ENCODE data around the gene TBX19.

TBX19 gene

GRCh38 chr1:168273575-168273974 is 7.1 kb upstream of the TBX19 start:
- H3K4me3 ChIP-seq (ENCODE audit: low read length) = no peak overlapping the region
- DNase-seq (ENCODE audit: low read depth) = no peak
- no peak for TF ChIP-seq CTCF (IDR thresholded peaks at IDR 0.05; ENCODE audit: insufficient read depth, low read depth, low read length, missing control alignments)

- no peak overlapping the region for H3K4me3 ChIP-seq (ENCODE audit: low read length)
- no peak for TF ChIP-seq CTCF (IDR thresholded peaks at IDR 0.05; ENCODE audit: insufficient read depth, low read depth, low read length, missing control alignments)
- no peak for DNase-seq (ENCODE audit: low read depth)
These were observed 1.4 kb upstream of the TBX19 start for GRCh38 chr1:168279253-168279652.

- TF ChIP-seq CTCF (IDR thresholded peaks at IDR 0.05; ENCODE audit: insufficient read depth, low read depth, low read length, missing control alignments) = no peak
- DNase-seq (ENCODE audit: low read depth) = no peak
- no peak overlapping the region for H3K4me3 ChIP-seq (ENCODE audit: low read length)
These were observed 1.1 kb downstream of the TBX19 start for GRCh38 chr1:168281603-168282325.

- DNase-seq (ENCODE audit: low read depth) = peak; percentile 60
- H3K4me3 ChIP-seq (ENCODE audit: low read length) = no peak overlapping the region
- TF ChIP-seq CTCF (IDR thresholded peaks at IDR 0.05; ENCODE audit: insufficient read depth, low read depth, low read length, missing control alignments) = no peak
These were observed 4.8 kb downstream of the TBX19 start for GRCh38 chr1:168285521-168285790.

- no peak for DNase-seq (ENCODE audit: low read depth)
- H3K4me3 ChIP-seq (ENCODE audit: low read length) = no peak overlapping the region
- no peak for TF ChIP-seq CTCF (IDR thresholded peaks at IDR 0.05; ENCODE audit: insufficient read depth, low read depth, low read length, missing control alignments)
These were observed 5.6 kb downstream of the TBX19 start for GRCh38 chr1:168285971-168286927.

GRCh38 chr1:168287237-168287664 is 6.6 kb downstream of the TBX19 start:
- DNase-seq (ENCODE audit: low read depth) = peak; percentile 61
- no peak for TF ChIP-seq CTCF (IDR thresholded peaks at IDR 0.05; ENCODE audit: insufficient read depth, low read depth, low read length, missing control alignments)
- no peak overlapping the region for H3K4me3 ChIP-seq (ENCODE audit: low read length)

All from epithelial cell of esophagus (primary cell).